ENCODE results near the gene NEIL1.
"Not testable (repeated sequence)": the region's sequence is repeated elsewhere in the genome, so short reads cannot be mapped to it uniquely, and the experiment has no call there.

GRCh38 chr15:75343953-75344352 is 2.9 kb upstream of the NEIL1 start:
- not testable (repeated sequence) for TF ChIP-seq RAD21 (IDR thresholded peaks at IDR 0.05; ENCODE audit: low read length); CTCF (IDR thresholded peaks at IDR 0.05); MAX (IDR thresholded peaks at IDR 0.05; ENCODE audit: low read depth); POLR2AphosphoS5 (IDR thresholded peaks at IDR 0.05; ENCODE audit: low read depth, low read length)
